ENCODE measurements around the gene CDC42BPG.
"Not testable (repeated sequence)": the region's sequence is repeated elsewhere in the genome, so short reads cannot be mapped to it uniquely, and the experiment has no call there.

CDC42BPG gene

GRCh38 chr11:64817476-64817875 is 27.0 kb downstream of the CDC42BPG start:
- no peak overlapping the region for H3K4me3 ChIP-seq (ENCODE audit: low read length)
- TF ChIP-seq CTCF (IDR thresholded peaks at IDR 0.05; ENCODE audit: insufficient read depth, low read depth, low read length, missing control alignments), result no peak
- DNase-seq (ENCODE audit: low read depth), result no peak

DNA sequence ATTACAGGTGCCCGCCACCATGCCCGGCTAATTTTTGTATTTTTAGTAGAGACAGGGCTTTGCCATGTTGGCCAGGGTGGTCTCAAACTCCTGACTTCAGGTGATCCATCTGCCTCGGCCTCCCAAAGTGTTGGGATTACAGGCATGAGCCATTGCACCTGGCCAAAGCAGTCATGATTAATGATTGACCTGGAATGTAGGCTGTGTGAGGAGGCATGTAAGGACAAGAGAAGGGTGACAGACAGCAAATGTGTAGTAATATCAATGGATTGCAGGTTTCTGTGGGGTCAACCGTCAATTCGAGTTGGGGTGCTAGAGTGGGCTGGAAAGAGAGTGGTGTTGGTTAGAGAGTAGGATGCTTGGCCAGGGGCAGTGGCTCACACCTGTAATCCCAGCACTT is 29.0 kb downstream of the CDC42BPG start:
- H3K4me3 ChIP-seq (ENCODE audit: low read length), result not testable (repeated sequence)
- DNase-seq (ENCODE audit: low read depth), result peak; percentile 70

DNA sequence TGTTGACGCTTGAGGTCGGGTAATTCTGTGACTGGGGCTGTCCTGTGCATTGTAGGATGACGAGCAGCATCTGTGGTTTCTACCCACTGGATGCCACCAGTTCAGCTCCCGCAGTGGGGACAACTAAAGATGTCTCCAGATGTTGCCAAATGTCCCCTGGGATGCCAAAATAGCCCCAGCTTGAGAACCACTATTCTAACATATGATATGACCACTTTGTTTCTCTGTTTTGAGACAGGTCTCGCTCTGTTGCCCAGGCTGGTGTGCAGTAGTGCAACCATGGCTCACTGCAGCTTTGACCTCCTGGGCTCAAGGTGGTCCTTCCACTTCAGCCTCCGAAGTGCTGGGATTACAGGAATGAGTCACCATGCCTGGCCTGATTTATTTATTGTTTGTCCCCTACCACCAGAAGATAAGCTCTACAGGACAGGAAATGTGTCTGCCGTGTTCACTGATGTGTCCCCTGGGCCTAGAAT is 29.7 kb downstream of the CDC42BPG start:
- TF ChIP-seq CTCF (IDR thresholded peaks at IDR 0.05; ENCODE audit: insufficient read depth, low read depth, low read length, missing control alignments), result no peak
- no peak overlapping the region for H3K4me3 ChIP-seq (ENCODE audit: low read length)
- no peak for DNase-seq (ENCODE audit: low read depth)

DNA sequence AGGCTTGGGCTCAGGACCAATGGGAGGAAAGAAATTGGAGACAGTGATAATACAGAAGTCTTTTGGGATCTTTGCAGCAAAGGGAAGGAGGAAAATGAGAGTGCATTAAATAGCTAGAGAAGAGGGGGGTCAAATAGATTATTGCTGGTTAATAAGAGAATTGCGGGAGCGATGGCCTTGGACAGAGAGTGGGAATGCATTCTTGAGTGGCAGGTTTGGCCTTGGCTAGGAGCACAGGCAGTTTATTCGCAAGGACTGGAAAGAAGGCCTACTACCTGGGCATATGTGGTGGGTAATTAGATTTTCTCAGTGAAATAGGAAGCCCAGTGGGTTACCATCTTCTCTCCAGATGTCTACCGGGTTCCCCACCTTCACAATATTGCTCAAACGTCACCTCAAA is 30.6 kb downstream of the CDC42BPG start:
- no peak overlapping the region for H3K4me3 ChIP-seq (ENCODE audit: low read length)
- DNase-seq (ENCODE audit: low read depth), result no peak
- TF ChIP-seq CTCF (IDR thresholded peaks at IDR 0.05; ENCODE audit: insufficient read depth, low read depth, low read length, missing control alignments), result no peak

GRCh38 chr11:64810891-64811272 is 33.6 kb downstream of the CDC42BPG start:
- TF ChIP-seq CTCF (IDR thresholded peaks at IDR 0.05; ENCODE audit: insufficient read depth, low read depth, low read length, missing control alignments), result no peak
- no peak for DNase-seq (ENCODE audit: low read depth)
- peak overlapping the region; percentile 78 for H3K4me3 ChIP-seq (ENCODE audit: low read length)

GRCh38 chr11:64810271-64810890 is 34.1 kb downstream of the CDC42BPG start, which contains the start of gene MEN1:
TSS of gene MEN1 (minus strand) at chr11:64810551. CDS start at chr11:64810109, 442 bp downstream.
- peak; percentile 97 for DNase-seq (ENCODE audit: low read depth)
- no peak for TF ChIP-seq CTCF (IDR thresholded peaks at IDR 0.05; ENCODE audit: insufficient read depth, low read depth, low read length, missing control alignments)
- peak within 1 kb of the TSS; percentile 78 for H3K4me3 ChIP-seq (ENCODE audit: low read length)

DNA sequence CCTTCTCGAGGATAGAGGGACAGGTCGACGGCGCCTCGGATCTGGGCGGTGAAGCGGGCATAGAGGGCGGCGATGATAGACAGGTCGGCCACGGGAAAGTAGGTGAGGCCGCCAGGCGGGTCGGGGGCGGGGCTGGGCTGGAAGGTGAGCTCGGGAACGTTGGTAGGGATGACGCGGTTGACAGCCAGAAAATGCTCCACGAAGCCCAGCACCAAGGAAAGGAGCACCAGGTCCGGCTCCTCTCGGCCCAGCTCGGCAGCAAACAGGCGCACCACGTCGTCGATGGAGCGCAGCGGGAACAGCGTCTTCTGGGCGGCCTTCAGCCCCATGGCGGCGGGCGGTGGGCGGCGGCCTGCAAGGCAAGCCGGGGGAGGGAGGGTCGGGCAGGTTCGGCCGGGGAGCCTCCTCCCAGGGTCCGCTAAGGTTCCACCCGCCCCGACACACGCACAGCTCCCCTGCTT is 34.6 kb downstream of the CDC42BPG start:
- TF ChIP-seq CTCF (IDR thresholded peaks at IDR 0.05; ENCODE audit: insufficient read depth, low read depth, low read length, missing control alignments), result no peak
- peak overlapping the region; percentile 78 for H3K4me3 ChIP-seq (ENCODE audit: low read length)
- DNase-seq (ENCODE audit: low read depth), result peak; percentile 77

Data from epithelial cell of esophagus (primary cell).